COLO668 (cell line): ENCODE measurements around the gene KLF7.

Experiments
- DNase-seq: peaks from one replicate; lab custom pipeline; 2025; ENCODE audit not compliant: unreplicated experiment; lab: John Stamatoyannopoulos, UW

The KLF7 gene

GRCh38 chr2:207035875-207036274 lies 129.9 kb downstream of the KLF7 start:
- DNase-seq, result no peak

- DNase-seq, result no peak
Measured at GRCh38 chr2:207032490-207032889, 133.3 kb downstream of the KLF7 start.
